ENCODE results near the gene ENGASE. TPM values are rescaled to one million over a fixed set of nuclear protein-coding genes. Genes with fewer than 3 reads are reported as not detected.

The ENGASE gene
- total RNA-seq, 2 donors from 2014 or later, result 18.2 to 29.7 TPM

DNA sequence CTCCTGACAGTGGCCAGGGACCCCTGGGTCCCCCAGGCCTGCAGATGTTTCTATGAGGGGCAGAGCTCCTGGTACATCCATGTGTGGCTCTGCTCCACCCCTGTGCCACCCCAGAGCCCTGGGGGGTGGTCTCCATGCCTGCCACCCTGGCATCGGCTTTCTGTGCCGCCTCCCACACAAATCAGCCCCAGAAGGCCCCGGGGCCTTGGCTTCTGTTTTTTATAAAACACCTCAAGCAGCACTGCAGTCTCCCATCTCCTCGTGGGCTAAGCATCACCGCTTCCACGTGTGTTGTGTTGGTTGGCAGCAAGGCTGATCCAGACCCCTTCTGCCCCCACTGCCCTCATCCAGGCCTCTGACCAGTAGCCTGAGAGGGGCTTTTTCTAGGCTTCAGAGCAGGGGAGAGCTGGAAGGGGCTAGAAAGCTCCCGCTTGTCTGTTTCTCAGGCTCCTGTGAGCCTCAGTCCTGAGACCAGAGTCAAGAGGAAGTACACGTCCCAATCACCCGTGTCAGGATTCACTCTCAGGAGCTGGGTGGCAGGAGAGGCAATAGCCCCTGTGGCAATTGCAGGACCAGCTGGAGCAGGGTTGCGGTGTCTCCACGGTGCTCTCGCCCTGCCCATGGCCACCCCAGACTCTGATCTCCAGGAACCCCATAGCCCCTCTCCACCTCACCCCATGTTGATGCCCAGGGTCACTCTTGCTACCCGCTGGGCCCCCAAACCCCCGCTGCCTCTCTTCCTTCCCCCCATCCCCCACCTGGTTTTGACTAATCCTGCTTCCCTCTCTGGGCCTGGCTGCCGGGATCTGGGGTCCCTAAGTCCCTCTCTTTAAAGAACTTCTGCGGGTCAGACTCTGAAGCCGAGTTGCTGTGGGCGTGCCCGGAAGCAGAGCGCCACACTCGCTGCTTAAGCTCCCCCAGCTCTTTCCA is 25.5 kb upstream of the ENGASE start:
- intact Hi-C loops (cut with DNase I), result loop anchor here in 1 of 2 donors (5.0 kb wide), 1 partner anchor 33 kb away; no protein-coding TSS in a partner anchor
- peak; percentile 77 for DNase-seq (ENCODE audit: low spot score)

DNA sequence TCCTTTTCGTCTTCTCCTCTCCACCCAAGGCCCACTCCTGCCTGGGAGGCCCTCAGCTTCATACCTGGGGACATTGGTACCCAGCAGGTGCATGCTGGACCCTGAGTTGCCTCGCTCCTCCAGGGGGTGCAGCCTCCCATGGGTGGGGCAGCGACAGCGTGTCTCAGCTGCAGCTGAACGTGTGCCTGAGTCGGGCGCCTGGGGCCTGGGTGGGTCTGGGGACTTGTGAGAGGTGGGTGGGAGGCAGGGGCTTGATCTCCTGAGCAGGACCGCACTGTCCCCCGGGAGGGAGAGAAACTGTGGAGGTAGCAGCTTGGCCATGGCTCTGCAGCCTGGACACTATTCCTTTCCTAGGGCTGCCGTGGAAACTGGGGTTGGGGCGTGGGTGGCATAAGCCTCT is 24.8 kb upstream of the ENGASE start:
- intact Hi-C loops (cut with DNase I), result loop anchor here (5.0 kb wide), 2 partner anchors 32 to 527 kb away; no protein-coding TSS in a partner anchor
- peak; percentile 75 for DNase-seq (ENCODE audit: low spot score)

DNA sequence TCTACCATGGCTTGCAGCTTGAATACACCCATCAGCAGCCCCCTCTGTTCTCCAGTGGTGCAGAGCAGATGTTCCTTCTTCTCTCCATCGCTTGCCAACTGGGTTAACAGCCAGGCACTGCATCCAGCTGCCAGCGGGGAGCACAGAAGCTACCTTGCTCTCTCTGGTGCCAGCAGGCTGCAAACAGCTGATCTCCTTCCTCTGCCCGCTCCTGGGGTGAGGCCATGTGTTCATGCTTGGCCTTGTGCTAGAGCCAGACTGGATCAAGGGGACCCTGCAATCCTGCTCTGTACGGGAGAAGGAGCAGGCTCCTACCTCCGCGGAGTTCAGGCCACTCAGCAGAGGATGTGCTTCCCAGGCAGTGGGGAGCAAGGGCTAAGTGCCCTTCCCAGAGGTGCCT is 24.1 kb upstream of the ENGASE start:
- intact Hi-C loops (cut with DNase I), result loop anchor here in 1 of 2 donors (5.0 kb wide), 1 partner anchor 527 kb away; no protein-coding TSS in a partner anchor
- DNase-seq (ENCODE audit: low spot score), result peak; percentile 48

DNA sequence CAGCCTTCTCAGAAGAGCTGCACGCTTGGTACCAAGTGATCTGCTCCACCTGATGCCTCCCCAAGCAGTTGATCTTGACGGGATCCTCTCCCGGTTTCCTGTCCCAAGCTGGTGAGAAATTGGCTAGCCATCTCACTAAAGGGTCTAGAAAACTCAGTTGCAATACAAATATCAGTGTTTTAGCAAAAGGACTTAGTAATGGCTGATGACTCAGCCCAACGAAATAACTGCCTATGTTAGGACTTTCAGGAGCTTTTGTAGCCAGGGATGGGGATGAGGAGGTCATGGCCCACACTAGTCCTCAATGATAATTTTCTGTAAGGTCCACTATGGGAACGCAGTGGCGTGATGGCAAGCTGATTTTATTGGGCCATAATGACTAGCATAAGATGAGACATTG is 23.3 kb upstream of the ENGASE start:
- DNase-seq (ENCODE audit: low spot score), result no peak
- intact Hi-C loops (cut with DNase I), result loop anchor here in 1 of 2 donors (5.0 kb wide), 1 partner anchor 526 kb away; no protein-coding TSS in a partner anchor

DNA sequence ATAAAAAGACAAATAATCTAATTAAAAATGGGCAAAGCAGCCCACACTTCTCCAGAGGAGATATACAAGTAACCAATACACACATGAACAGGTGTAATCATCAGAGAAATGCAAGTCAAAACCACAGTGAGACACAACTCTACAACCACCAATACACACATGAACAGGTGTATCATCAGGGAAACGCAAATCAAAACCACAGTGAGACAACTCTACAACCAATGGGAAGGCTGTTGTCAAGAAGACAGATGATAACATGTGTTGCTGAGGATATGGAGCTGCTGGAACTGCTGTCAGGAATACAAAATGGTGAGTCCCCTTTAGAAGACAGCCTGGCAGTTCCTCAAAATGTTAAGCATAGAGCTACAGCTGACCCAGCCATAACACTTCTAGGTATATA is 22.5 kb upstream of the ENGASE start:
- intact Hi-C loops (cut with DNase I), result loop anchor here in 1 of 2 donors (5.0 kb wide), 1 partner anchor 525 kb away; no protein-coding TSS in a partner anchor
- DNase-seq (ENCODE audit: low spot score), result no peak

DNA sequence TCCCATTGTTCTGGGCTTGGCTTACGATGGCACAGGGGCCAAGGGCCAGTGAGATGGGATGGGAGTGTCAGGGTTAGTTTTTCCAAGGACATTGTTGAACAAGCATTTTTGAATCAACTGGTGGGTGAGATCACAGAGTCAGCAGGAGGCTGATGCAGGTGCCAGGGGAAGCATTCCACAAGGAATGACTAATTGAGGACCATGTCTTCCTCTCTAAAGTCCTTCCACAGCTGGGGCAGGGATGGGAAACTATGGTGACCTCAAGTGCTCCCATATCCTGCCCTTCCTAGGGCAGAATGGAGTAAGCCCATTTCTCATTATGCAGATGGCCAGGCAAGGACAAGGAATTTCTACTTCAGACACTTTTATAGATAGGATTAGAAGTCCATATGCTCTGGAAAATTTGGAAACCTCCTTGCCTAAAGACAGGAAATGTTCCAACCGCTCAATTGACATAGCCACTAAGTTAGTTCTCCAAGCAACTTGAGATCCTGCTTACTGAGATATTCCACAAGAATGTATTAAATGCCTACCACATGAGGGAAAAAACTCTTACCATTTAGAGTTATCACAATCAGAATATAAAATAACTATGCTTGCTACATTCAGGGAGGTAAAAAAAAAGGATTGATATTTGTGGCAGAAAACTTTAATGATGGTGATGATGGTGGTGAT is 21.2 kb upstream of the ENGASE start:
- peak; percentile 45 for DNase-seq (ENCODE audit: low spot score)
- intact Hi-C loops (cut with DNase I), result loop anchor here in 1 of 2 donors (5.0 kb wide), 1 partner anchor 524 kb away; no protein-coding TSS in a partner anchor

DNA sequence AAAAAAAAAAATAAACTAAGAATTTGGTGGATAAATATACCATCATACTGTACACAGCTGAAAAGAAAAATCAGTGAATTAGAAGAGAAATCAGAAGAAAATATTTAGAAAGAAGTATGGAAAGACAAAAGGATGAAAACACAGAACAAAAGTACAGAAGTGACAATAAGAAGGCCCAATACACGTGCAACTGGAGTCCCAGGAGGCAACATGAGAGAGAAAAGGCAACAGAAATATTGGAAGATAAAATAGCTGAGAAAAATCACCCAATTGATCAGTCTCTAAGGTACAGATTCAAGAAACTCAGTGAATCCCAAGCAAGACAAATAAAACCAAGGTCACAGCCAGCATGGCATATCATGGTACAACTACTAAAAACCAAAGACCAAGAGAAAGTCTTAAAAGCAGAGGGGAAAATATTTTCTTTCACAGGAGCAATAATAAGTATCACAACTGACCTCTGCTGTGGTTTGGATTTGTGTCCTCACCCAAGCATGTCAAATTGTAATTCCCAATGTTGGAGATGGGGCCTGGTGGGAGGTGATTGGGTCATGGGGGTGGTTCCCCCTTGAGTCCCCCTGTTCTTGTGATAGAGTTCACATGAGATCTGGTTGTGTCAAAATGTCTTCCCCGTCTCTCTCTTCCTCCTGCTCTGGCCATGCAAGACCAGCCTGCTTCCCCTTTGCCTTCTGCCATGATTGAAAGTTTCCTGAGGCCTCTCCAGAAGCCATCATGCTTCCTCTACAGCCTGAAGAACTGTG is 20.2 kb upstream of the ENGASE start:
- DNase-seq (ENCODE audit: low spot score), result no peak
- intact Hi-C loops (cut with DNase I), result loop anchor here in 1 of 2 donors (5.0 kb wide), 1 partner anchor 523 kb away; no protein-coding TSS in a partner anchor

DNA sequence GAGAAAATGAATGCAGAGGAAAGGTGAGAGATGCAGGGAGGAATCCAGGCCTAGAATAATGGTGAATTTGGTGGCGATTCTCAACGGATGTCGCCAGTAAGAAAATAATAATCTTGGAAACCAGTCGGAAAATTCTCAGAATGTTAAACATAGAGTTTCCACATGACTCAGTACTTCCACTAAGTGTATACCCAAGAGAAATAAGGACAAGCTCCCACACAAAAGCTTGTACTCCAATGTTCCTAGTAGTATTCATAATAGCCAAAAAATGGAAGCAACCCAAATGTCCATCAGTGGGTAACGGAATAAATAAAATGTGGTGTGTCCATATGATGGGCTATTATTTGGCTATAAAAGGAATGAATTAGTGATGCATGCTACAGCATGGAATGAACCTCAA is 19.4 kb upstream of the ENGASE start:
- intact Hi-C loops (cut with DNase I), result no loop called here
- DNase-seq (ENCODE audit: low spot score), result no peak

DNA sequence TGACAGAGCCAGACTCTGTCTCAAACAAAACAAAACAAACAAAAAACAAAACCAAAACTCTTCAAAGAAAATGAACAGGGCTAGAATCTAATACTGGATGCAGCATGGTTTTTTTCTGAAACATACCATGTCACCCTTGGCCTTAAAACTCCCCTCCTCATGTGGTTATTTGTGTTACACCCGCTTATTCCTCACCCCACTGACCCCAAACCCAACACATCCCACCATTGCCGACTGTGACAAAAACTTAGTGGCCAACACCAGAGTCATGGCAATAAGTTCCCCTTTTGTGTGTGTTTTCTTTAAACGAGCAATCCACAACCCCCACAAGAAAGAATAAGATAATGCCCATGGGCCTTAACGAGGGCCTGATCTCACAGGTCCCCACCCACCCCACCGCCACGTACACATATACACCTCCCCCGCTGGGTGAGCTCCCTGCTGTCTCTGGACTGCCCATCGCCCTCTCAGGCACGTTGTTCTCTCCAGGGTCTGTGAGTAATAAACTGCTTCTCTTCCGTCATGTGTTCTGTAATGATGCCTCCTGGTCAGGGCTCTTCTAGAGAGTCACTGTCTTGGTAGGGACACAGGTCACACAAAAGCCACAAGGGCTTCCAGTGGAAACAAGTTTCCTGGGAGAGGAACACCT is 16.8 kb upstream of the ENGASE start:
- intact Hi-C loops (cut with DNase I), result no loop called here
- peak; percentile 62 for DNase-seq (ENCODE audit: low spot score)

DNA sequence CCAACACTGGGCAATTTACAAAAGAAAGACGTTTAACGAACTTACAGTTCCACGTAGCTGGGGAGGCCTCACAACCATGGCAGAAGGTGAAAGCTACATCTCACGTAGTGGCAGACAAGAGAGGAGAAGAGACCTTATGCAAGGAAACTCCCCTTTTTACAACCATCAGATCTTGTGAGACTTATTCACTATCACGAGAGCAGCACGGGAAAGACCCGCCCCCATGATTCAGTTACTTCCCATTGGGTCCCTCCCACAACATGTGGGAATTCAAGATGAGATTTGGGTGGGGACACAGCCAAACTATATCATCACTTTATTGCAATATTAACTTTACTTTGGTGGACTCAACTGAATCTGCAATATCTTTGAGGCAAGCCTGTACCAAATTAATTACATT is 11.9 kb upstream of the ENGASE start:
- peak; percentile 13 for DNase-seq (ENCODE audit: low spot score)
- intact Hi-C loops (cut with DNase I), result no loop called here

DNA sequence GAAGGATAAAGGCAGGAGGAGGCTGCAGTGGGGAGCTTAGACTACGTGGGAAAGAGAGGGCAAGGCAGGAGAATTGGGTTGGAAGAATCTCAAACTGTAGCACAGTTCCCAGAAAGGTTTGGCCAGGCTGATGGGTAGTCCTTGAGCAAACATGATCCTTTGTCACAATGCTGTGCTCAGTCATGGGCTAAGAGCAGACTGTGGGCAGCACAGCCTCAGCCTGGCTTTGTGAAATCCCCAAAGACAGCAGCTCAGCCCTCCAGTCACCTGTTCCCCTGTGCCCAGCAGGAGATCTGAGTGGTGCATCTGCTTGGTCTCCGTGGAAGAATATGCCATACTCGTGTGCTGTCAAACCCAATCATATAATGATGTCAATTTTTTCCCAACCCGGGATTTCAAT is 10.6 kb upstream of the ENGASE start:
- intact Hi-C loops (cut with DNase I), result no loop called here
- DNase-seq (ENCODE audit: low spot score), result peak; percentile 42

DNA sequence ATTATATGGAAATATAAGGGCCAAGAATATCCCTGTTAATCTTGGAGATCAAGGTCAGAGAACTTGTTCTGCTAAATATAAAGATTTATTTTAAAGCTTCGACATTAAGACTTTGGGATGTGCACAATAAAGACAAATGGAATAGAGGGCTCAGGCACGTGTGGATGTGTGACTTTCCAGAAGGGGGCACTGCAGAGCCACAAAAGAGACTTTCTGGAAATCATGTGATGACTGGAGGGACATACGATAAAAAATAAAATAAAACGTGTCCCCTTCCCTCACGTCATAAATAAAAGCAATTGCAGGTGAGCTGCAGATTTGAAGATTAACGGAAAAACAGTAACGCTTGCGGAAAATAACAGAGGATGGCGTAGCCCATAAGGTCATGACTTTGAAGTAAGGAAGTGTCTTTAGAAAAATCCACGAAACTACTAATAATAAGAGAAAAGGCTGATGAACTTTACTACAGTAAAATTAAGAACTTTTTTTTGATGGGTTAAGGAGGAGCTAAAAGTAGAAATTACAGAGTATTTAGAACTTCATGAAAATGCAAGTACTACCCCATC is 9.4 kb upstream of the ENGASE start:
- DNase-seq (ENCODE audit: low spot score), result peak; percentile 77

DNA sequence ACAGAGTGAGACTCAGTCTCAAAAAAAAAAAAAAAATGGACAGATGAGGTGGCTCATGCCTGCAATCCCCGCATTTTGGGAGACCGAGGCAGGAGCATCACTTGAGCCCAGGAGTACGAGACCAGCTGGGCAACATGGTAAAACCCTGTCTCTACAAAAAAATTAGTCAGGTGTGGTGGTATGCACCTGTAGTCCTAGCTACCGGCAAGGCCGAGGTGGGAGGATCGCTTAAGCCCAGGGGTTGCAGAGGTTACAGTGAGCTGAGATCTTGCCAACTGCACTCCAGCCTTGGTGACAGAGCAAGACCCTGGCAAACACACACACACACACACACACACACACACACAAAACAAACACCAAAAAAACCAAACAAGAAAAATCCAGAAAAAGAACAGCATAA is 7.7 kb upstream of the ENGASE start:
- peak; percentile 51 for DNase-seq (ENCODE audit: low spot score)
- intact Hi-C loops (cut with DNase I), result loop anchor here in 1 of 2 donors (5.0 kb wide), 1 partner anchor 2000 kb away; no protein-coding TSS in a partner anchor

More for the DNA sequence above, 9.4 kb upstream of the ENGASE start:
- intact Hi-C loops (cut with DNase I), result loop anchor here in 1 of 2 donors (5.0 kb wide), 1 partner anchor 2002 kb away; no protein-coding TSS in a partner anchor

DNA sequence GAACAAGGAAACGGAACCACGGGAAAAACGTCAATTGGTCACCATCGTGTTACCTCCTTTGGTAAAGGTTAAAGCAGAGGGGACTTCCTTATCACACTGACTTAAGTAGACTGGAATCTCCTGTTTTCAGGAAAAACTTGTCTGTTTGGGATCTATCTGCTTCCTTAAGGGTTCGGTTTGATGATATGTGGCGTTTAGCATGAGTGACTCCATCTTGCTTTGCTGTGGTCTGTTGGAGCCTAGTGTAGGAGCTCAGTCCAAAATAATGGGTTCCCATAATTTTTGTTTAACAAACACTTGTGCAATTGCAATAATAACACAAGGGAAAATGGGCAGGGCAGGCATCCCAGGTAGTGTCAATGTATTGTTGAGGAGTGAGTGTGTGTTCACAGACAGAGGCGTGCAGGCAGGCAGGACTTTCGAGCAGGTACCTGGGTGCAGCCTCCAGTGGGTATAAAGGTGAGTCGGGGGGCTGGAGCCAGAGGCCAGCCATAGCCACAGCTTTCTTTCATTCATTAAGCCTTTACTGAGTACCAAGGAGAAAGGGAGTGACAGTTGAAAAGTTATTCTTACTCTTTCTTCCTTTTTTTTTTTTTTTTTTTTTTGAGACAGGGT is 4.3 kb upstream of the ENGASE start:
- intact Hi-C loops (cut with DNase I), result no loop called here
- peak; percentile 26 for DNase-seq (ENCODE audit: low spot score)

DNA sequence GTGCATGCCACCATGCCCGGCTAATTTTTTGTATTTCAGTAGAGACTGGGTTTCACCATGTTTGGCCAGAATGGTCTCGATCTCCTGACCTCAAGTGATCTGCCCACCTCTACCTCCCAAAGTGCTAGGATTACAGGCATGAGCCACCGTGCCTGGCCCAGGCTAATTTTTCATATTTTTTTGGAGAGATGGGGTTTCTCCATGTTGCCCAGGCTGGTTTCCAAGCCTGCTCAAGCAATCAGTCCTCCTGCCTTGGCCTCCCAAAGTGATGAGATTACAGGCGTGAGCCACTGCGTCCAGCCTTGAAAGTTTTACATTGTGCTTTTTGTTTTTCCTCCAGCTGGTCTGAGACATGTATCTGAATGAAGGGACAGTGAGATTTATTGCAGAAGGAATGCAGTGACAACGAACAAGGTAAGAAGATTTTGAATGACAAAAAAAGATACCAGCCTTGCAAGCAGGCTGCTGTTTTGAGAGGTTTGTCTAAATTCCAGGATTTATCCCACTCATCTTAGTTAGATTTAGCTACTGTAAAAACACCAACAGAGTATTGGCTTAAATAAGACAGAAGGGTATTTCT is 3.4 kb upstream of the ENGASE start:
- intact Hi-C loops (cut with DNase I), result no loop called here
- peak; percentile 29 for DNase-seq (ENCODE audit: low spot score)

DNA sequence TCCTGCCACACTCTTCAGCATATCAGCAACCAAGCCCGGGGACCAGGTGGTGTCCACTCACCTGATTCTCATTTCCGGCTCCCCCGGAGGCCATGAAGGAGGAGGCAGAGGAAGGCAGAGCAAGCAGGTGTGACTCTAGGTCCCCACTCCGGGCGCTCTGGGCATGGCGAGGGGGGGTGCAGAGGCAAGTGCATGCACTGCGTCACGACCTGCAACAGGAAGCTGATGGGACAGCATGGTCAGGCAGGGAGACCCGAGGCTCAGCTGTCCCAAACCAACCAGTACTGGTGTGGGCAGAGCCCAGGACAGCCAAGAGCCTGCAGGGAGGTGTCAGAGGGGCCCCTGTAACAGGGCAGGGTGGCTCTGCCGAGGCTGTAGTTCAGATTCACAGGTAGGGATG is 2.1 kb upstream of the ENGASE start:
- DNase-seq (ENCODE audit: low spot score), result peak; percentile 71
- intact Hi-C loops (cut with DNase I), result no loop called here

DNA sequence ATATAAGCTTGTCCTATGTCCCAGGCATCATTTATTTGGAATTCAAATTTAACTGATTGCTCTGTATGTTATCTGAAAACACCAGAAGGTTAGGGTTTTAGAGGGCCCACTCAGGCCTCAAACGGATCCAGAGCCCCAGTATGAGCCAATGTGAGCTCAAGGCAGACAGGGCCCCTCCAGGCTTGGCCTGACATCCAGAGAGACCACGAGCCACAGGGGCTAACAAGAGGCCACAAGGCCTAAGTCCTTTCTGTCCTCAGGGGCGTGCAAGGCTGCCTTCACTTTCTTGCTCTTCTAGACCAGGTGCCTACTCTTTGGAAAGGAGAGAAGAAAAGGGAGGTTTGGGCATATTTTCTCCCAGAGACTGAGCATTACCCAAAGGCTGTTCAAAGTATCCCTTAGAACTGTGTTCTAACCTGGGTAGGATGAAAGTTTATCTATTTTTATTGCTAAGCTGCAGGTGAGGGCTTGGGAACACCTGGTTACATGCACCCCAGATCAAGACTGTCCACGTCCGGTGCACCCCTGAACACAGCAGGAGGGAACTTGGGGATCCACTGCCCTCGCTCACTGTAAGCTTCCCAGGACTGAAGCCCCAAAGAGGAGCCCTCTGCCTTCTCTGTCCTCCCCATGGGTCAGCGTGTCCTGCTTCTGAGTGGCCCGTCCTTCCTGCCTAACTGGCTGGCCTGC is 1.5 kb upstream of the ENGASE start:
- DNase-seq (ENCODE audit: low spot score), result peak; percentile 85
- intact Hi-C loops (cut with DNase I), result no loop called here
